K562 (cell line): Measurements from ENCODE around the gene CDCP1. TPM values are rescaled to one million over a fixed set of nuclear protein-coding genes. Genes with fewer than 3 reads are reported as not detected.

Source experiments
- CTBP1 ChIP-seq: fragments of 450-650 bp; IDR thresholded peaks from 2 replicates; pipeline ENCODE4 v1.6.1; 2016; ENCODE audit warnings: borderline replicate concordance
- EZH2 ChIP-seq: IDR thresholded peaks from 2 replicates; pipeline ENCODE4 v1.6.1; 2012; ENCODE audit warnings: low read depth, mild to moderate bottlenecking, inconsistent platforms, low read length, borderline replicate concordance
- RBFOX2 ChIP-seq: fragments of 200-400 bp; formaldehyde crosslinking; IDR thresholded peaks from 2 replicates; pipeline ENCODE4 v1.6.1; 2017; ENCODE audit warnings: low read depth, mild to moderate bottlenecking, low read length, moderate library complexity
- STAG1 ChIP-seq: sonication (generic); formaldehyde crosslinking; IDR thresholded peaks from 2 replicates; pipeline ENCODE4 v1.5.0; 2020; ENCODE audit warnings: missing genetic modification reagents, borderline replicate concordance
- polyA plus RNA-seq, 8 experiments: library from polyadenylated mRNA; depleted of rRNA in 4 of 8; stranded (reverse) in 5 of 8; unstranded in 3 of 8; fragments of >200 nt; fragmentation: Nextera tagmentation in 2 of 8; fragmentation: Illumina TruSeq in 1 of 8; extraction: Ambion mirVana in 2 of 8; extraction: Trizol in 1 of 8; gene quantifications; 2 replicates each; pipeline versions ENCODE4 v1.2.1 to v1.2.3, GENCODE V29; 2011 to 2014; ENCODE audit warnings: inconsistent platforms in 1 of 8, missing spikeins in 1 of 8
- total RNA-seq, 7 experiments: library from RNA; depleted of rRNA in 6 of 7; stranded (reverse); fragments of >200 nt in 6 of 7; fragmentation: Illumina TruSeq in 2 of 7; extraction: Trizol in 2 of 7; gene quantifications; 2 replicates each; pipeline versions ENCODE4 v1.2.1 to v1.2.3, GENCODE V29; 2011 to 2021; ENCODE audit warnings: low replicate concordance in 1 of 7
- TF ChIP-seq, protein P1 (sequence below): fragments of 450-650 bp; IDR thresholded peaks from 2 replicates; pipeline ENCODE4 v1.6.1; 2016; ENCODE audit warnings: mild to moderate bottlenecking, moderate library complexity
- TF ChIP-seq, protein P2 (sequence below): fragments of 250-450 bp; sonication (Bioruptor Pico); IDR thresholded peaks from 2 replicates; pipeline ENCODE4 v1.5.0; 2021; ENCODE audit warnings: mild to moderate bottlenecking, moderate library complexity
- TF ChIP-seq, protein P3 (sequence below): sonication (generic); formaldehyde crosslinking; IDR thresholded peaks from 2 replicates; pipeline ENCODE4 v1.4.0; 2020; ENCODE audit warnings: mild to moderate bottlenecking, missing genetic modification reagents

Gene CDCP1
- total and polyA plus RNA-seq, 9 of the 15 experiments (the other 6 are each of a cell fraction or from before 2014, with no cell fraction given): 3.9 to 16.4 (median 5.2) TPM

DNA sequence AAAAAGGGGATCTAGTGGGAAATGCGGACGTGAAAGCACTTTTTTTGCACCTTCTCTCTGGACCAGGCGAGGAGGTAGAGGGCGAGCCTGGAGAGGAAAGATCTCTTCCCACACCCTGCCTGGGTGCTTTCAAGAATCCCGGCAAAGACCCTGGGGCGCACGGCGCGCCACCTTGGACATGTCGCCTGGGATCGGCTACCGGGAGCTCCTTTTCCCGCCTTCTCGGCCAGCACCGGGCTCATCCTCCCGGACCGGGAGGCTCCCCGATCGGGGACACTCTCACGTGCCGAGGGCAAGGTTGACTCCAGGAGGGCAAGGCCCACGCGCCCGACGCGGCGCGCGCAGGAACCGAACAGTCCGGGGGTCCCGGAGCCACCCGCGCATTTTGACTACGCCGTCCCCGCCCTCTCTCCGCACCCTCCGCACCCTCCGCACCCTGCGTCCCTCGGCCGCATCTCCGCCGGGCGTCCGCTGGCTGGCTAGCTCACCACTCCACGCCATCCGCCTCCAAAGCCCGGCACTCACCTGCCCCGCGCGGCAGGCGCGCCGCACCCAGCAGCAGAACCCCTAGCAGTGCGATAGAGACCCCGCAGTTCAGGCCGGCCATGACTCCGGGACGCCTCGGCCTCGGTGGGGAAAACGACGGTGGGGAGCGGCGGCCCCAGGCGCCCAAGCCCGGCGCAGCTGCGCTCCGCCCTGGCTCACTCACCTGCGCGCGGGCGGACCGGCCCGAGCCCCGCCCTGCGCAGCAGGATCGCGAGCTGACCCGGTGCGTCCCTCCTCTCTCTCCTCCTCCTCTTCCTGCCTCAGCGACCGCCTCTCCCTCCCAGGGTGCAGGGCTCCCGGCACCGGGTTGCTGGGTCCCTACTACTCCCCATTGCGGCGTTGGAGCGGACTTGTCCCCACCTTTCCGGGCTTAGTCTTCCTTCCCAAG lies at the start of gene CDCP1 (continued):
- TF ChIP-seq, protein P1, sequence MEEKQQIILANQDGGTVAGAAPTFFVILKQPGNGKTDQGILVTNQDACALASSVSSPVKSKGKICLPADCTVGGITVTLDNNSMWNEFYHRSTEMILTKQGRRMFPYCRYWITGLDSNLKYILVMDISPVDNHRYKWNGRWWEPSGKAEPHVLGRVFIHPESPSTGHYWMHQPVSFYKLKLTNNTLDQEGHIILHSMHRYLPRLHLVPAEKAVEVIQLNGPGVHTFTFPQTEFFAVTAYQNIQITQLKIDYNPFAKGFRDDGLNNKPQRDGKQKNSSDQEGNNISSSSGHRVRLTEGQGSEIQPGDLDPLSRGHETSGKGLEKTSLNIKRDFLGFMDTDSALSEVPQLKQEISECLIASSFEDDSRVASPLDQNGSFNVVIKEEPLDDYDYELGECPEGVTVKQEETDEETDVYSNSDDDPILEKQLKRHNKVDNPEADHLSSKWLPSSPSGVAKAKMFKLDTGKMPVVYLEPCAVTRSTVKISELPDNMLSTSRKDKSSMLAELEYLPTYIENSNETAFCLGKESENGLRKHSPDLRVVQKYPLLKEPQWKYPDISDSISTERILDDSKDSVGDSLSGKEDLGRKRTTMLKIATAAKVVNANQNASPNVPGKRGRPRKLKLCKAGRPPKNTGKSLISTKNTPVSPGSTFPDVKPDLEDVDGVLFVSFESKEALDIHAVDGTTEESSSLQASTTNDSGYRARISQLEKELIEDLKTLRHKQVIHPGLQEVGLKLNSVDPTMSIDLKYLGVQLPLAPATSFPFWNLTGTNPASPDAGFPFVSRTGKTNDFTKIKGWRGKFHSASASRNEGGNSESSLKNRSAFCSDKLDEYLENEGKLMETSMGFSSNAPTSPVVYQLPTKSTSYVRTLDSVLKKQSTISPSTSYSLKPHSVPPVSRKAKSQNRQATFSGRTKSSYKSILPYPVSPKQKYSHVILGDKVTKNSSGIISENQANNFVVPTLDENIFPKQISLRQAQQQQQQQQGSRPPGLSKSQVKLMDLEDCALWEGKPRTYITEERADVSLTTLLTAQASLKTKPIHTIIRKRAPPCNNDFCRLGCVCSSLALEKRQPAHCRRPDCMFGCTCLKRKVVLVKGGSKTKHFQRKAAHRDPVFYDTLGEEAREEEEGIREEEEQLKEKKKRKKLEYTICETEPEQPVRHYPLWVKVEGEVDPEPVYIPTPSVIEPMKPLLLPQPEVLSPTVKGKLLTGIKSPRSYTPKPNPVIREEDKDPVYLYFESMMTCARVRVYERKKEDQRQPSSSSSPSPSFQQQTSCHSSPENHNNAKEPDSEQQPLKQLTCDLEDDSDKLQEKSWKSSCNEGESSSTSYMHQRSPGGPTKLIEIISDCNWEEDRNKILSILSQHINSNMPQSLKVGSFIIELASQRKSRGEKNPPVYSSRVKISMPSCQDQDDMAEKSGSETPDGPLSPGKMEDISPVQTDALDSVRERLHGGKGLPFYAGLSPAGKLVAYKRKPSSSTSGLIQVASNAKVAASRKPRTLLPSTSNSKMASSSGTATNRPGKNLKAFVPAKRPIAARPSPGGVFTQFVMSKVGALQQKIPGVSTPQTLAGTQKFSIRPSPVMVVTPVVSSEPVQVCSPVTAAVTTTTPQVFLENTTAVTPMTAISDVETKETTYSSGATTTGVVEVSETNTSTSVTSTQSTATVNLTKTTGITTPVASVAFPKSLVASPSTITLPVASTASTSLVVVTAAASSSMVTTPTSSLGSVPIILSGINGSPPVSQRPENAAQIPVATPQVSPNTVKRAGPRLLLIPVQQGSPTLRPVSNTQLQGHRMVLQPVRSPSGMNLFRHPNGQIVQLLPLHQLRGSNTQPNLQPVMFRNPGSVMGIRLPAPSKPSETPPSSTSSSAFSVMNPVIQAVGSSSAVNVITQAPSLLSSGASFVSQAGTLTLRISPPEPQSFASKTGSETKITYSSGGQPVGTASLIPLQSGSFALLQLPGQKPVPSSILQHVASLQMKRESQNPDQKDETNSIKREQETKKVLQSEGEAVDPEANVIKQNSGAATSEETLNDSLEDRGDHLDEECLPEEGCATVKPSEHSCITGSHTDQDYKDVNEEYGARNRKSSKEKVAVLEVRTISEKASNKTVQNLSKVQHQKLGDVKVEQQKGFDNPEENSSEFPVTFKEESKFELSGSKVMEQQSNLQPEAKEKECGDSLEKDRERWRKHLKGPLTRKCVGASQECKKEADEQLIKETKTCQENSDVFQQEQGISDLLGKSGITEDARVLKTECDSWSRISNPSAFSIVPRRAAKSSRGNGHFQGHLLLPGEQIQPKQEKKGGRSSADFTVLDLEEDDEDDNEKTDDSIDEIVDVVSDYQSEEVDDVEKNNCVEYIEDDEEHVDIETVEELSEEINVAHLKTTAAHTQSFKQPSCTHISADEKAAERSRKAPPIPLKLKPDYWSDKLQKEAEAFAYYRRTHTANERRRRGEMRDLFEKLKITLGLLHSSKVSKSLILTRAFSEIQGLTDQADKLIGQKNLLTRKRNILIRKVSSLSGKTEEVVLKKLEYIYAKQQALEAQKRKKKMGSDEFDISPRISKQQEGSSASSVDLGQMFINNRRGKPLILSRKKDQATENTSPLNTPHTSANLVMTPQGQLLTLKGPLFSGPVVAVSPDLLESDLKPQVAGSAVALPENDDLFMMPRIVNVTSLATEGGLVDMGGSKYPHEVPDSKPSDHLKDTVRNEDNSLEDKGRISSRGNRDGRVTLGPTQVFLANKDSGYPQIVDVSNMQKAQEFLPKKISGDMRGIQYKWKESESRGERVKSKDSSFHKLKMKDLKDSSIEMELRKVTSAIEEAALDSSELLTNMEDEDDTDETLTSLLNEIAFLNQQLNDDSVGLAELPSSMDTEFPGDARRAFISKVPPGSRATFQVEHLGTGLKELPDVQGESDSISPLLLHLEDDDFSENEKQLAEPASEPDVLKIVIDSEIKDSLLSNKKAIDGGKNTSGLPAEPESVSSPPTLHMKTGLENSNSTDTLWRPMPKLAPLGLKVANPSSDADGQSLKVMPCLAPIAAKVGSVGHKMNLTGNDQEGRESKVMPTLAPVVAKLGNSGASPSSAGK: peak; percentile 39; the same call in 1 of the 2 replicates
- TF ChIP-seq, protein P2, sequence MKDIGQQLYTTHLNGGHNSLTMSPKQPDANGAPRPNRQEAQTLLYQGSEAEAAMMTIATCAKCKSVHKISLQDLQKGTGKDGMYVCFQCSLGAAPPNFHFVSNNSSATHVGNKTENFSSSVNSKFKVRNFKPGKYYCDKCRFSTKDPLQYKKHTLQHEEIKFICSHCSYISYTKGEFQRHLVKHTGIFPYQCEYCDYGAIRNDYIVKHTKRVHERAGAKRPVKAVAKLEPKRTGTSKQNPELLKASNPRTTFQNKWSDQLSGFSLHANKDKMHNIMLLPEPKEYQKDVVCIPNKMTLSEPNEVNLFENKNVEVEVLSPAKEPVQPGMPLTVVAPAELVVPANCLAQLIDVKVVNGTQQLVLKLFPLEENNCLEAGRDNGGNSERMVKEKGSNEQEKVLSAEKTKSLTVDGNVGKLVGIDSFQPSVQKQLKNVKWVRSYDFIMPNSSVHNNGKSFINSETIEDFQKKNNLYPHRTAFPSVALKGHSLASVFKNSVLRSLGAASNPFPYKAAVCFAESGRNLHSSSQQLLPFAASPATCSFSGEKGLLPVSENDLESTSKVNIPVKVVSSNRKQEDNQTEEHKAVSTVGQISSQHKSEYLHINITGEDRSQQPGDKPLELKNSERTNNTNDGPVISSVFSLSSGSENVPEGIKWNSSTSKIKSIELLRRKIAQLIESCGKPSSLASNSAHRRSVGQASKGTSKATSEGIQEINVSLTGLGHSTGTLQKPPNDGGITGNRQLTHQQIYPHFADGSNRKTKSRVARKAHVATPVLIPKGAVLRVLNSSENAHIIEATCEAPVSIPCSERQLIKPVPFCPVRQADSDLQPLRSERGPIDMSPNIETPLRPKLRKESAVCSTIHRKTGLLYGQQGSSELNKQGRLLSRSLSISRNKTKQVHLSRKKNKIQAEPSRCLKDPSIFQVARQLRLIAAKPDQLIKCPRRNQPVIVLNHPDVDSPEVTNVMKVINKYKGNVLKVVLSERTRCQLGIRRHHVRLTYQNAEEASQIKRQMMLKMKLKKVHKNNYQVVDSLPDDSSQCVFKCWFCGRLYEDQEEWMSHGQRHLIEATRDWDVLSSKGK (CRISPR knock-in tag): no peak
- TF ChIP-seq STAG1 (CRISPR knock-in tag) (no peak), EZH2 (no peak), CTBP1 (0 out of 2 replicates have a peak, but pooled peaks have one; percentile 21), RBFOX2 (peak; percentile 69)
- TF ChIP-seq, protein P3, sequence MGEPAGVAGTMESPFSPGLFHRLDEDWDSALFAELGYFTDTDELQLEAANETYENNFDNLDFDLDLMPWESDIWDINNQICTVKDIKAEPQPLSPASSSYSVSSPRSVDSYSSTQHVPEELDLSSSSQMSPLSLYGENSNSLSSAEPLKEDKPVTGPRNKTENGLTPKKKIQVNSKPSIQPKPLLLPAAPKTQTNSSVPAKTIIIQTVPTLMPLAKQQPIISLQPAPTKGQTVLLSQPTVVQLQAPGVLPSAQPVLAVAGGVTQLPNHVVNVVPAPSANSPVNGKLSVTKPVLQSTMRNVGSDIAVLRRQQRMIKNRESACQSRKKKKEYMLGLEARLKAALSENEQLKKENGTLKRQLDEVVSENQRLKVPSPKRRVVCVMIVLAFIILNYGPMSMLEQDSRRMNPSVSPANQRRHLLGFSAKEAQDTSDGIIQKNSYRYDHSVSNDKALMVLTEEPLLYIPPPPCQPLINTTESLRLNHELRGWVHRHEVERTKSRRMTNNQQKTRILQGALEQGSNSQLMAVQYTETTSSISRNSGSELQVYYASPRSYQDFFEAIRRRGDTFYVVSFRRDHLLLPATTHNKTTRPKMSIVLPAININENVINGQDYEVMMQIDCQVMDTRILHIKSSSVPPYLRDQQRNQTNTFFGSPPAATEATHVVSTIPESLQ (CRISPR knock-in tag): no peak
